ENCODE results near the gene ZBTB40.

Gene ZBTB40

DNA sequence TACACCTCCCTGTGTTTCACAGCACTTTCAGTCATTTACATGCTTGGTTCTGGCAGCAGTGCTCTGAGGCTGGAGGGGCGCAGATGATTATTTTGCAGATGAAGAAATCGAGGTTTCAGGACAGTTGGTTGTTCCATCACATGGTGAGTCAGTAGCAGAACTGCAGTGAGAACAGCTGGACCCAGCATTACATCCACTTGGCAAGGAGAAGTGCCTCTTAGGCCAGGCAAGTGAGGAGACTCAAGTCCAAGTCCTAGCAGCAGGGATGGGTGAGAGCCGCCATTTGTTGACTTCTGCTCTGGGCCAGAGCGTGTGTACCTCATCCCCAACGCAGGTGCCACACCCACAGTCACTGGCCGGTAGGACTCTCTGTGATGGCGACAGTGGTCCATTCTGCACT lies 84.9 kb downstream of the ZBTB40 start:
- DNase-seq, result no peak

DNA sequence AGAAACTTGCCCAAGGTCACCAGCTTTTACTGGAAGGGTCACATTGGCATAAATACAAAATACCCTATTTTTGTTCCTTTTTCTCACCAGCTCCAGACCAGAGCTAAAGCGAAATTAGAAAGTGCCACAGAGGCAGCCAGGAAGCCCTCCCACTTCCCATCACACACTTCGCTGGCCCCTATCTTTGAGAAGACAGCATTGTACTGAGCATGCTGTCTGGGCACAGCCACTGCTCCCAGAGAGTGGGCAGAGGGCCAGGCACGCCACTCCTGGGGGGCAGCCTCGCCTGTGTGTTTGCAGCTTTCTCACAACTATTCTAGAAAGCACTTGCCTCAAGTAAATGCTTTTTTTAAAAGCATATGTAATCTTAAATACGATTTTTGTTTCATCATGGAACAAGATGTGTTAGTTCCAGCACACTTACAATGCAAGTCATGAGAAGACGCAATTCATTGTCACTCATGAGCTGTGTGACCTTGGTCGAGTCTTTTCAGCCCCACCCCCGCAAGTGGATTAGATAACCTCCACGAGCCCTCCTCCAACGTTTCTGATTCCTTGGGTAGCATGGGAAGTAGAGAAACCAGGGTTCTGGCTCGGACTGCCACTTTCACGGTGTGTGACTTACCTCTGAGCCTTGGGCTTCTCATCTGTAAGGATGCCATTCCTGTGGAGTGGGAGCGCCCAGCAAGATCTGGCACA lies 85.9 kb downstream of the ZBTB40 start:
- no peak for DNase-seq

DNA sequence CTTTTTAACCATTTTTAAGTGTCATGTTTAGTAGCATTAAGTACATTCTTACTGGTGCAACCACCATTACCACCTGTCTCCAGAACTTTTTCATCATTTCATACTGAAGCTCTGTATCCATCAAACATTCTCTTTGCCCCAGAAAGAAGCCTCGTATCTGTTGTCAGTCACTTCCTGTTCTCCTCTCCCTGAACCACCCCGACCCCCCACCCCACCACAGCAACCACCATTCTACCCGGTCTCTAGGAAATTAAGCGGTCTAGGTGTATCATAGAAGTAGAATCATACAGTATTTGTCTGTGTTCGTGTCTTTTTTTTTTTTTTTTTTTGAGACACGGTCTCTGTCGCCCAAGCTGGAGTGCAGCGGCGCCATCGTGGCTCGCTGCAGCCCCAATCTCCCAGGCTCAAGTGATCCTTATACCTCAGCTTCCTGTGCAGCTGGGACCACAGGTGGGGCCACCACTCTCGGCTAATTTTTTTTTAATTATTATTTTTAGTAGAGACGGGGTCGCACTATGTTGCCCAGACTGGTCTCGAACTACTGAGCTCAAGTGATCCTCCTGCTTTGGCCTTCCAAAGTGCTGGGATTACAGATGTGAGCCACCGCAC lies 88.0 kb downstream of the ZBTB40 start:
- DNase-seq, result no peak

DNA sequence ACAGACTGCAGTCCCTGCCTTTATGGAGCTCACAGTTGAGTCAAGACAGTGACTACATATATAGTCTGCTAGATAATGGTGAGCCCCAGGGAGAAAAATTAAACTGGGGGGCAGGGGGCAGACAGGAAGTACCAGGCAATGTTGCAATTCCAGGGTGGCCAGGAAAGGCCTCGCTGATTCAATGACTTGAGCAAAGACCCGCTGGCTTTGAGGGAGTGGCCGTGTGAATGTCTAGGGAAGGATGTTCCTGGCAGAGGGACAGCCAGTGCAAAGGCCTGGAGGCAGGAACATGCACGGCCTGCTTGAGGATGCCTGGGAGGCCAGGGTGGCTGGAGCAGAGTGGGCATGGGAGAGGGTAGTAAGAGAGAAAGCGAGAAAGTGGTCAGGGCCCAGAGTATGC lies 88.7 kb downstream of the ZBTB40 start:
- no peak for DNase-seq

DNA sequence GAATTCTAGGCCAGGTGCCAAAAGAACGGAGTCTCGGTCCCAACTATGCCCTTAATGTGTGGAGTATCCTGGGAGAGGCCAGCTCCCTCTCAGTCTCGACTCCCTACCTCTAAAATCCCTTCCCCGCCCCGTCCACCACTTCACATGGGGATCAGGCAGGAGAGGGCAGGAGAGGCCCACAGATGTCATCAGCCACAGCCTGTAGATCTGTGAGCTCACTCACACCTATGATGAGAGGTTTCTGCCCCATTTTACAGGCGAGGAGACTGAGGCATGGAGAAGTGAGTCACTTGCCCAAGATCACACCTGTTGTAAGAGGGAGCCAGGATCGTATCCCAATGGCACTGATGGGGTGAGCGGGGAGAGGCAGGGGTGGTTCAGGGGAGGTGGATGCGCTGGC lies 91.2 kb downstream of the ZBTB40 start:
- no peak for DNase-seq

DNA sequence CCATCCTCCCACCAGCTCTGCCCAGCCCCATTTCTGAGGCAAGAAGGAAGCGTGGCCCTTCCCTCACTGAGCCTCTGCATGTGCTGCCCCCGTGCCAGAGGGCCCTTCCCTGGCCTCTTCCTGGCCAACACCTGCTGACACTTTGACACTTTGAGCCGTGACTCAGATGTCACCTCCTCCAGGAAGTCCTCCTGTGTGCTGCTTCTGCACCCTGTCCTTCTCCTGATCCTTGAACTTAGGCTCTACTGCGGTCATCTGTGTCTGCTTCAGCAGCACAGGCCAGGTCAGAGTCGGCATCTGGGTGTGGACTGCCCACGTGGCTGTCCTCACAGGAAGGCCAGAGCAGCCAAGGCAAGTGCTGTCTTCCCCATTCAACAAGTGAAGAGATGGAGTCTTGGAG lies 92.0 kb downstream of the ZBTB40 start:
- DNase-seq, result no peak

DNA sequence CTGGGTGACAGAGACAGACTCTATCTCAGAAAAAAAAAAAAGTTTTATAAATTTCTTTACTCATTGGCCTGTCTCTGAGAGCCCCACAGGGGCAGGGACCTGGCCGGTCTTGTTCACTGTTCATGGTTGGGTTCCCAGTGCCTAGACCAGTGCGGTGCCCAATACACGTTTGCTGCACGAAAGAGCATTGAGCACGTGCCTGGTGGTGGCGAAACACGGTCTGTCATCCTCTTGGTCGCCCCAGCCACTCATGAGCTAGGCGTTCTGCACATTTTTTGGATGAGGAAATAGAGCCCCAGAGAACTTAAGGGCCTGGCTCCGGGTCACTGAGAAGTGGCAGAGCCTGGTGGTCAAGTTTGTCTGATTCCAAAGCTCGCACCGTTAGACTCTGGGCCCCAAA lies 93.0 kb downstream of the ZBTB40 start:
- DNase-seq, result no peak

DNA sequence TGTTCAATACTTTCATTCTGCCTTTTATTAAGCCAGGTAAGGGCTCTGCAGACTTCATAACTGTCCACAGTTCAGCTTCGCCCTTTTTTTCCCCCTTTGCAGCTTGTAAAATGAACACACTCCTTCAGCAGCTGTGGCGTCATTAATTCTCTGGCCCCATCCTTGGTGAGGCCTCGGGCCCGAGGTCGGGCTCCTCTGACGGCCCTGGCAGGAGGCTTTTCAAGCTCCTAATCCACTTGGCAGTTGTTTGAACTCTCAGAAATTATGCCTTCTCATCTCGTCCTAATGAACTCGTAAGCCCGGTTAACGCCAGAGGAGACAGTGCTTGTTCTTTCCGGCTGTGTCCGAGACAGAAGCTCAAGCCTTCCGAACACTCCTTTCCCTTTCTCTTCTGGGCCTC lies 93.5 kb downstream of the ZBTB40 start:
- DNase-seq, result no peak

DNA sequence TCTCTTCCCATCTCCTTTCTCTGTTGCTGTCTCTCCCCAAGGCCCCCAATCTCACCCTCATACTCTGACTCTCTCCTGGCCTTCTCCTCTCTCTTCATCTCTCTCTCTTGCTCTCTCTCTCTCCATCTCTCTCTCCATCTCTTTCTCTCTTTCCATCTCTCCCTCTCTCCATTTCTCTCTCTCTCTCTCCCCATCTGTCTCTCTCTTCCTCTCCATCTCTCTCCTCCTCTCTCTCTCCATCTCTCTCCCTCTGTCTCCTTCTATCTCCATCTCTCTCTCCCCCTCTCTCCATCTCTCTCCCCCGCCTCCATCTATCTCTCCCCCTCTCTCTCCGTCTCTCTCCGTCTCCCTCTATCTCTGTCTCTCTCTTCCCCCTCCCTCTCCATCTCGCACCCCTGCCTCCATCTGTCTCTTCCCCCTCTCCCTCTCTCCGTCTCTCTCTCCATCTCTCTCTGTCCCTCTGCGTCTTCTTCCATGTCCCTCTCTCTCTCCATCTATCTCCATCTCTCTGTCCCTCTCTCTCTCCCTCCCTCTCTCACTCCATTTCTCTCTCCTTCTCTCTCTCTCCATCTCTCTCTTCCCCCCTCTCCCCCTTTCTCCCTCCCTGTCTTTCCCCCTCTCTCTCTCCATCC lies 95.7 kb downstream of the ZBTB40 start:
- no peak for DNase-seq

DNA sequence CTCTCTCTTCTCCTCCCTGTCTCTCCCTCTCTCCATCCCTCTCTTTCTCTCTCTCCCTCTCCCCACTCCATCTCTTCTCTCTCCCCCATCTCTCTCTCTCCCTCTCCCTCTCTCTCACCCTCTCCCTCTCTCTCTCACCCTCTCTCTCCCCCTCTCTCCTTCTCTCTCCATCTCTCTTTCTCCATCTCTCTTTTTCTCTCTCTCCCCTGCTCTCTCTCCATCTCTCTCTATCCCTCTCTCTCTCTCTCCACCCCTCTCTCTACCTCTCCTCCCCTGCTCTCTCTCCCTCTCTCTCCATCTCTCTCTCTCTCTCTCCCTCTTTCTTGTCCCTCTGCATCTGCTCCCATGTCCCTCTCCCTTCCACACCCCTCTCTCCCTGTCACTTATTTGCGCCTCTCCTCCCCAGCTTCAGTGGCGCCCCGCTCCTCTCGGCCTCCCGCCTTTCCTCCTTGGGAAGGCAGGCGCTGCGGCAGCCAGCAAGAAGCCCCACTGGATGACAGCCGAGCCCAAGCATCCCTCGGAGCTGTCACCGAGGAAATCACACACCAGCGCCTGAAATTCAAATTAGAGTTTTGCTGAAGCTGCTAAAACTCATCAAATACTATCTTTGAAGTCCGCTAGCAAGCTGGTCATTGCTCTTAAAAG lies 96.3 kb downstream of the ZBTB40 start:
- no peak for DNase-seq

DNA sequence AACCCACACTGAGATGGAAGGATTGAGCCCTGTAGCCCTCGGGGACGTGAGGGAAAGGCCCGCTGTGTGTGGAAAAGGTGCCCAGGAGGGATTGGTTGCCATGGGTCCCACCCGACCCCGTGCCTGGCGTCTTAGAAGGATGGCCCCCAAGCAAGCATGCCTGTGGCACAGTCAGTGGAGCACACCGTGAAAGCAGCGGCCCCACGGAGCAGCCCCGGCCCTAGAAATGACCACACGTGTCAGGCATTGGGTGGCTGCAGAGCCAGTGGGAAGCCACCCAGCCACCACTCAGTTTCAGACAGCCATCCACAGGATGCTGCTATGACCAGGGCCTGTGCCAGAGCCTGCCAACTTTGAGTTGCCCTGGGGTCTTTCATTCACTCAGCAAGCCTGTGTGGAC lies 98.4 kb downstream of the ZBTB40 start:
- no peak for DNase-seq

DNA sequence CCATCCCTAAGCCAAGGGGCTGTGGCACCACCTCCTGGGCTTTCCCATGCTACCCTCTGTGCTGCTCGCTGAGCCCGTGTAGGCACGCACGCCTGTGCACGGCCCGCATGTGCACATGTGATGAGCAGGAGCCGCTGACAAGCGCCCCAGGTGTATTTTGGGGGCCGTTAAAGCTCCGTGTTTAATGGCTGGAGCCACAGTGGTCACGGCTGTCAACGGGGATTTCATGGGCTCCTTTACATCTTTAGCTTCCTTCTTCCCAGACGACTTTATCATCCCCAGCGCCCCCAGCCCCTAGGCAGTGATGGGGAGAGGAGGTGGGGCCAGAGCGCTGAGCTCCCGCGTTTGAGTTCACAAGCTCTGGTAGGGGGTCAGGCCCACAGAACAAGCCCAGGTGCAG lies 99.9 kb downstream of the ZBTB40 start:
- DNase-seq, result no peak

DNA sequence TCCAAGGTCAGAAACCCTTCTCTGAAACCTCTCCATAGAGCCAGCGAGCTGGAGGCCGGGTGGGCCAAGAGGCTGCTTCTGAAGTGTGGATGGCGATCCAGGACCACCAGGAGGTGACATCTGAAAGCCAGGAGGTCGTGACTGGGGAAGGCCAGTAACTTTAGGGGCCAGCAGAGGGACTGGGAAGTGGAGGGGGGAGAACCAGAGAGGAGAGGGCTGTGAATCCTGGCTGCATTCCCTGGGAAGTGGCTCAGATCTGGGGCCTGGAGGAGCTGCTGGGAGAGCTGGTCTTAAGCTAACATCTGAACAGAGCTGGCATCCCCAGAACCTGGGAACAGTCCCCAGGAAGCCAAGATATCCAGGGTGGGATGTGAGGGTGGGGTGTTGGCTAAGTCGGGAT lies 100.4 kb downstream of the ZBTB40 start:
- no peak for DNase-seq

DNA sequence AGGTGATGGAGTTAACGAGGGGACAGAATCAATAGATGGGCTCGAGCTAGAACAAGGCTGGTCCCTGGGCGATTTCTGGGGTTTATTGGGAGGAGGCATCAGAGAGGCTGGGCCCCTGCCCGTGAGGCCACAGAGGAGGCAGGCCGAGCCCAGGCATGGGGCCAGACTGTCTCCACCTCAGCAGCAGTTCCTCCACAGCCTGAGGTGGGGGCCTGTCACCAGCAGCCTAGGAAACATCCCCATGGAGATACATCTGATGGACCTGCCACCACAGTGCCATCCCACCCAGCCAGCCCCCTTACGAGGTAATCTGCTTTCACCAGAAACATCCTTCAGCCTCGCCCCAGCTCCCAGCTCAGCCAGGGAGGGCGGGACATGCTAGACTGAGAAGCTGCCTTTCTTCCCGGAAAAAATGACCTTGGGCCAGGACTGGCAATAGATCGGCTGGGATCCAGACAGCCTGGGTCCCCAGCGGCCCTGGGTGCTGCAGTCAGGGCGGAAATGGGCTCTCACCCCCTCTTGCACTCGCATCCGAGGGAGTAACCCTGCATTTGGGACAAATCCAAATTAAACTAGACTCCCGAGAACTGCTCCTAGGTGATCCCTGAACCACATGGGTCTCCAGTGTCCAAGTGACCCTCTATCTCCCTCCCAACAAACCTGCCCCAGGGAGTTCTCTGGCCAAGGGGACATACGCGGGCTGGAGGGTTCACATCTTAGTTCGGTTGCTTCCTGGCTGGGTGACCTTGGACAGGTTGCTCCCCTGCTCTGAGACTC lies 101.6 kb downstream of the ZBTB40 start:
- no peak for DNase-seq

DNA sequence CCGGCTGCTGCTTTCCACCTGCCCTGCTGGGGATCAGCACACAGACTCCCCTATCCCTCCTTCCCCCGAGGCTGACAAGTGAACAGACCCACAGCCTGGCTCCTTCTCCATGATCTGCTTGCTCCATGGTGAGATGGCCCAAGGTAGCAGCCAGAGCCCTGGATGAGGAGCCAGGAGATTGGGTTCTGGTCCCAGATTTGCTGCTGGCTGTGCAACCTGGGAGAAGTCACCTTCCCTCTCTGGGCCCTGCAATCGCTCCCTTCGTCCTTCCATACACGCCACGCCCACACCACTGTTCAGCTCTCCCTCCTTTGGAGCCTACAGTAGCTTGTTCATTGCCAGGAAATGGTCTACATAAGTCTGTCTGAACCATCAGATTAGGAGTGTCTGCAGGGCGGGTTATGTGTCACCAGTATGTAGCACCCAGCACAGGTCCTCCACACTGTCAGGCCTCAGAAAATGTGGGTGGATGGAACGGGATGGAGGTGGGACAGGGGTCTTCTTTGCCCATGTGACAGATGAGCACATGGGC lies 102.4 kb downstream of the ZBTB40 start:
- DNase-seq, result no peak

DNA sequence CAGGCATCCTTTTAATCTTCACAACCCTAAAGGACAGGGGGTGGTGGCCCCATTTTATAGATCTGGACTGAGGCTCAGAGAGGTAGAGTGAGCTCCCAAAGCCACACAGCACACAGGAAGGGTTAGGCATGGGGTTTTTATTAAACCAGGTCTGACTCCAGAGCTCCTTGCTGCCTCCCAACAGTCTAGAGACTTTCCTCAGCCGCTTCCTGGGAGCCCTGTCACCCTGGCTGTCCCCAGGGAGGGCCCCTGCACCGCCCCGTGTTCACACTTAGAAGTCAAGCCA lies 103.7 kb downstream of the ZBTB40 start:
- DNase-seq, result no peak

DNA sequence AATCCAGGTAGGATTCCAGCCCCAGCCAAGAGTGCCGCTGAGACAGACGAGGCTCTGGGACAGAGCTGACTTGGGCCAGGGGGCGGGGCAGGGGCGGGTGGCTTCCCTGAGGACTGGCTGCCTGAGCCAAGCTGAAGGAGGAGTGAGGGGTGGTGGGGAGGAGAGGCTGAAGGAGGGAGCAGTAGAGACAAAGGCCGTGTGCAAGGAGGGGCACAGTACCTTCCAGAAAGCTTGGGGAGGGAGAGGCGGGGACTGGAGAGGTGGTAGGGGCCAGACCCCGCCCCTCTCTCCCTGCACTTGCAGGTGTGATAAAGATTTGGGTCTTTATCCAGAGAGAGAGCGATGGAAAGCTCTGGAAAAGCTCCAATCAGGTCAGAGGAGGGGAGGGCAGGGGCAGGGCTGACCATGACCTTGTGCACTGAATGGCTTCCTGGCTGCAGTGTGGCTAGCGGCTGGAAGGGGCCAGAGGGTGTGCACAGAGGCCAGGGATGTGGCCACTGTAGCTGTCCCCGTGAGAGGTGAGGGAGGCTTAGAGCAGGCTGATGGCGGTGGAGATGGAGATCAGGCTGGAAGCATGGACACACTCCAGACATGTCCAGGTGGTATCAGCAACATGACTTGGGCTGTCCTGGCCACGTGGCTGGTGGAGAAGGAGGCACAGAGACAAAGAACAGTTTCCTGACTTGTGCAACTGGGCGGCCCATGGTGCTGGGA lies 104.9 kb downstream of the ZBTB40 start:
- peak; percentile 6 for DNase-seq

DNA sequence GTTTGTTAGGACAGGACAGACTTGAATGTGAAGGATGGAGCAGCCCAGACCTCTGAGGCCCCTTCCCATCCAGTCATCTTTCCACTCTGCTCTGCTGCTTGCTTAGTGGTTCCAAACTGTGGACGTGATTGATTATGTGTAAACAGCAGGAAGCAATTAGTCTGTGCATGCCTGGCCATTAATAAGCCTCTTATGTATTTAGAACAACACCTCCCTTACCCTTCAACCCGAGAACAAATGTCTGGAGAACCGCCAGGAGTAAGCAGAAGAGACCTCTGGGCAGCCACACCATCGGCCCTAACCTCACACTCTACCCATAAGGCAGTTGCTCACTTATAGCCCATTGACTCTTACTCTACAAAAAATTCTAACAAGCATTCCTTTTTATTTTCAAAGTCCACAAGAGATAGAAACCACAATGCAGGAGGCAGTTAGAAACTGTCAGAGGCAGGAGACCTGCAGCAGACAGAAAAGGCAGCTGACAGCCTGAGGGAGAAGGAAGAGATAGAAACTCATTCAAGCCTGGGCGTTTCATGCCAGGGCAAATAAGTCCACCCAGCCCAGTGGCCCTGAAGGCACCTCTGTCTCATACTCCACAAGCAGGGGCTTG lies 105.8 kb downstream of the ZBTB40 start:
- DNase-seq, result no peak

DNA sequence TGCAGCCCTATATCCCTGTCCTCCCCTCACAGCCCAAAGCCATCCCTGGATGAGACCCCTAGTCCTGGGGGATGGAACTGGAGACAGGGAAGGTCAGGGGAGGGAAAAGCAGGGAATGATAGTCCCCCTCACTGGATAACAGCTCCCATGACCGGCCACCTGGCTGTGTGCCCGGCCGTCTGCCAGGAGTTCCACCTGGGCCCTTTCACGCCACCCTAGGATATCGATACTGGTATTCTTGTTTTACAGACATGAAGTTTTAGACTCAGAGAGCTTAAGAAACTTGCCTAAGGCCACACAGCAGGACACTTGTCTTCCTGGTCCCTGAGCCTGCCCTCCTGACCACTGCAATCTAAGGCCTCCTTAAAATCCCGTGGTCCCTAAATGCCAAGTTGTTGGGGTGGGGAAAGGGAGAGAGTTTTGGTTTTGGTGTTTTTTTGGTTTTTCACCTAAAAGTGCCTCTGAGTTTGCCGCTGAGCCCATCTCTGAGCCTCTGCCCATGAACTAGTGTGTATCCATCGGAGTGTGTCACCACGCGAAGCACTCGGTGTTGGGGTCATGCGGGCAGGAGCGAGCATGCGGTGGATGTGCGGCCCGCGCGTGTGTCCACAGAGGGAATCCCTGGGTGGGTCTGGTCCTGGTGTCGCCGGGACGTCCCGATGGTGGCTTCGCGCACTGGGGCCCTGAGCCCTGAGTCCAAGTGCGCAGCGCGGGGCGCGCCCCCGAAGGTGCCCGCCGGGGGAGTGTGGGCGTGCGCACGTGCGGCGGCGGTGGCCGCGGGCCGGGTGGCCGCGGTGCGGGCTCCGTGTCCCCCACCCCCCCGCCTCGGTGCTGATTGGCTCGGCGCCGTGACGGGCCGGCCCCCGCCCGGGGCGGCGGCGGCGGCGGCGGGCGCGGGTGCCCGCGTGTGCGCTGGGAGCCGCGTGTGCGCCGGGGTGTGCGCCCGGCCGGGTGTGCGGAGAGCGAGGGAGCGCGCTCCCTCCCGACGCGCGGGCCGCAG lies 111.2 kb downstream of the ZBTB40 start, which contains the start of gene EPHA8:
TSS of gene EPHA8 (plus strand) at position 906 of the 1,000 bp plus-strand sequence. CDS start 147 bp downstream, outside the sequence.
- no peak for DNase-seq

Measured in NCI-H2227 treated with DMSO at 0.1 percent for 48 hours (cell line).